ENCODE results near the gene AMFR.
A peak's percentile ranks its signal among the peaks of the same experiment; 100 is the strongest.

Gene AMFR

DNA sequence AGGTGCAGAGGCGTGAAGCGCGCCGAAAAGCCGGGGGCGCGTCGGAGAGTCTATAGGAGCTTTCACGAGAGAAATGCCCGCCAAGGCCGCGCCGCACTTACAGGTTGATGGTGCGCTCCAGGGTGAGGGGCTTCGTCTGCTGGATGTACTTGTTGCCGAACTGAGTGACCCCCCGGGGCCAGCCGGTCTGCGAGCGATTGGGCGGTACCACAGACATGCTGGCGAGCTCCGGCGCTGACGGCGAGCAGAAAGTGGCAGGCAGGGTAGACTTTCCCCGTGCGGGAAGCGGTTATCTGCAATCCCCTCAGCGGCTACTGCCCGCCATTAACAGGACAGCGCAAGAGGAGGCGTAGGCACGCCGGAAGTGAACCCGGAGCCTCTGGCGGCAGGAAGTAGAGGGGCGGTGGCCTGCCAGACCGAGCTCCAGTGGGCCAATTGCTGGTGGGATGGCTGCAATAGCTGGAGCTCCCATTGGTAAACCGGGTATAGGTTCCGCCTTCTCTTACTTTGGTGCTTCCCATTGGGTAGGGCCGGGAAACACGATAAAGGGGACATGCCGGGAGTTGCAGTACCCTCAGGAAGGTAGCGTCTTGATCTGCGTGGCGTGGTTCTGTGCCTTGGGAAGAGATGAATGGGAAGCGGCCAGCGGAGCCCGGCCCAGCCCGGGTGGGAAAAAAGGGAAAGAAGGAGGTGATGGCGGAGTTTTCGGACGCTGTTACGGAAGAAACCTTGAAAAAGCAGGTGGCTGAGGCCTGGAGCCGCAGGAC is 25.8 kb upstream of the AMFR start, which contains the start of the genes NUDT21 and OGFOD1:
TSS of gene NUDT21 (minus strand) at position 347 of the 767 bp plus-strand sequence. CDS start at position 217, 130 bp downstream.
TSS of gene OGFOD1 (plus strand) at position 569 of the 767 bp plus-strand sequence. CDS start at position 628, 59 bp downstream.
- Histone ChIP-seq H3K4me3 (ENCODE audit: low read depth in 1 of 2, low read length in 2 of 2) (peak within 1 kb of the TSS; percentile 95 to 98), H3K4me1 (ENCODE audit: insufficient read depth, low read length) (peaks cover 25% of the 10 kb centered on the region), H3K27ac (ENCODE audit: low read depth, low read length) (peak within 1 kb of the TSS; percentile 79)

DNA sequence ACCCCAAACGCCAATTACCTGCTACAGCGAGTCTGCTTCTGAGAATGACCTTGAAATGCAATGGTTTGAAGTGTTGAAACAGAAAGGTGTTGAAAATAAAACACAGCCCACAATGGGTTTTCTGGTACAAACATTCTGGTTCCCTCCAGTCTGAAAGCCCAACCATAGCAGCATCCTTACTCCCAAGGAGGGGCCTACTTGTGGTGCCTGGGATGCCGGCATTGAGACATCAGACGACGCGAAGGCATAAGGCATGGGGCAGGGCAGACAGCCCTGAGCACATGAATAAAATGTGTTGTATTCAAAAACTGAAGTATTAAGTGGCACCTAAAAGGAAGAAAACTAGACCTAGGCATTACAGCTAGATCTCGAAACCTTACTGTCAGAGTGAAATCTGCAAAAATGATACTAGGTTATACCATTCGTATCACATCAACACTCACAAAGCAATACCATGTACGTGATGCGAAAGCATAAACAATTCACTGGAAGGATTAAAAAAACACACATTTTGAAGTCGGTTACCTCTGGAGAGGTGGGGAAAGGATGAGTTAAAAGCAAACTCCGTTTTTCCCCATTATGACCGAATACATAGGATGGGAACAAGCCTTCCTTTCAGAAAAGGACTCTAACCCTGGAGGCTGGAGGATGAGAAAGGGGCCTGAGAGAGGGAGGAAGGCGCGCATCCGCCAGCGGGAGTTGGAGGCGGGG is 25.1 kb upstream of the AMFR start:
- Histone ChIP-seq H3K27me3 (ENCODE audit: control insufficient read depth in 1 of 2, insufficient read depth in 2 of 2, low read length in 2 of 2) (no peaks in the 10 kb centered on the region), H3K9me3 (ENCODE audit: low read length) (no peaks in the 10 kb centered on the region), H3K4me1 (ENCODE audit: insufficient read depth, low read length) (peaks cover 25% of the 10 kb centered on the region), H3K36me3 (ENCODE audit: insufficient read depth, low read length) (peaks cover 20% of the 10 kb centered on the region), H3K4me3 (ENCODE audit: low read depth in 1 of 2, low read length in 2 of 2) (peak overlapping the region; percentile 95 to 98), H3K9ac (ENCODE audit: low read length) (peak overlapping the region; percentile 52), H3K27ac (ENCODE audit: low read depth, low read length) (peak overlapping the region; percentile 73)

More for the DNA sequence above, 25.8 kb upstream of the AMFR start, which contains the start of the genes NUDT21 and OGFOD1:
- no peaks in the 10 kb centered on the region for H3K27me3 ChIP-seq (ENCODE audit: control insufficient read depth in 1 of 2, insufficient read depth in 2 of 2, low read length in 2 of 2)
- no peaks in the 10 kb centered on the region for H3K9me3 ChIP-seq (ENCODE audit: low read length)
- peak within 1 kb of the TSS; percentile 52 for H3K9ac ChIP-seq (ENCODE audit: low read length)
- peaks cover 27% of the 10 kb centered on the region for H3K36me3 ChIP-seq (ENCODE audit: insufficient read depth, low read length)

DNA sequence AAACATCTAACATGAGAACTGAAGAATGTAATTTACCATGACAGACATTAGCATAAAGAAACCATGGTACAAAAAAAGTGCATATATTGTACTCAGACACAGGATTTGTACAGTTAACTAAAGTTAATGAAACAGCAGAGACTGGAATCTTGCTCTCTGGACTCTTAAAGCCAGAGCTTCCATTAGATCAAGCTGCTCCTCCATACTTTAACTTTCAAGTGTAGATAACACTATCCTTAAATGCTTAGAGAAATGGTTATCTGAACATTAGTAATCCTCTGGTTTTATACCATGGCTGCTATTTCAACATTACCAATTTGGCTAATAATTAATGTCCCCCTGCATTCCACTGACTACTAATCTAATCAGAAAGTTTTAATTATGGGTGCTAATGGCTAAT is 22.7 kb upstream of the AMFR start:
- Histone ChIP-seq H3K9me3 (ENCODE audit: low read length) (no peaks in the 10 kb centered on the region), H3K27me3 (ENCODE audit: control insufficient read depth in 1 of 2, insufficient read depth in 2 of 2, low read length in 2 of 2) (no peaks in the 10 kb centered on the region), H3K9ac (ENCODE audit: low read length) (no peak overlapping the region), H3K36me3 (ENCODE audit: insufficient read depth, low read length) (peaks cover 18% of the 10 kb centered on the region), H3K4me1 (ENCODE audit: insufficient read depth, low read length) (peaks cover 24% of the 10 kb centered on the region), H3K27ac (ENCODE audit: low read depth, low read length) (no peak overlapping the region), H3K4me3 (ENCODE audit: low read depth in 1 of 2, low read length in 2 of 2) (no peak overlapping the region)

DNA sequence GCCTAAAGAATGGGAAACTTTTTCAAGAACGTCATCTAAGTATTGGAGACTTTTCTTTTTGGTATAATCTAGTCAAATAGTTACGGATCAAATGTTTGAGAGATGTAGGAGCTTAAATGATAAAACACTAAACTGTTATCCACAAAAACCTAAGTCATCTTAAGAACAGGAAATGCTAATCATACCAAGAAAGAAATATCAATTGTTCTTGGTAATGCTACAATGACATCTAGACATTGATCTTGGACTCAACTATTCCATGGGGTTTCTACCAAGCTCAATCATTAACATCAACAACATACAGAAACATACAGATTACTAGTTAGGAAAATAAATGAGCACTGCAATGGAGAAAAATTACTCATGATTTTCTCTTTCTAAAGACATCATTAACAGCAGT is 21.9 kb upstream of the AMFR start:
- H3K27ac ChIP-seq (ENCODE audit: low read depth, low read length): no peak overlapping the region
- H3K4me3 ChIP-seq (ENCODE audit: low read depth in 1 of 2, low read length in 2 of 2): no peak overlapping the region
- no peak overlapping the region for H3K9ac ChIP-seq (ENCODE audit: low read length)
- H3K36me3 ChIP-seq (ENCODE audit: insufficient read depth, low read length): peaks cover 17% of the 10 kb centered on the region
- no peaks in the 10 kb centered on the region for H3K27me3 ChIP-seq (ENCODE audit: control insufficient read depth in 1 of 2, insufficient read depth in 2 of 2, low read length in 2 of 2)
- H3K4me1 ChIP-seq (ENCODE audit: insufficient read depth, low read length): peaks cover 17% of the 10 kb centered on the region
- H3K9me3 ChIP-seq (ENCODE audit: low read length): no peaks in the 10 kb centered on the region

DNA sequence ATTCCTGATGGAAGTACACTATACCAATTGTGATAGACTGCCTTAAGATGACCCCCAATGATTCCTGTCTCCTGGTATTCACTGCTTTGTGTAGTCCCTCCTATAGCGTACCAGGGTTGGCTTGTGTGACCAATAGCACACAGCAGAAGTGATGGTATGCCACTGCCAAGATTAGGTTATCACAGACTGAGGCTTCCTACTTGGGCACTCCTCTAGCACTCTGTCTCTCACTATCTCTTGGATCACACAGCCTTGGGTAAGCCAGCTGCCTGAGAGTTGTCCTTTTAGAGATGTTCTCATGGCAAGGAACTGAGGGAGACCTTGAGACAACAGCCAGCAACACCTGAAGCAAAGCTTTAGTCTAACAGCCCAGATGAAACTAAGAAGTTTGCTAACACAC is 12.7 kb upstream of the AMFR start:
- peaks cover 46% of the 10 kb centered on the region for H3K36me3 ChIP-seq (ENCODE audit: insufficient read depth, low read length)
- H3K9me3 ChIP-seq (ENCODE audit: low read length): no peaks in the 10 kb centered on the region
- H3K27ac ChIP-seq (ENCODE audit: low read depth, low read length): no peak overlapping the region
- no peak overlapping the region for H3K4me3 ChIP-seq (ENCODE audit: low read depth in 1 of 2, low read length in 2 of 2)
- H3K27me3 ChIP-seq (ENCODE audit: control insufficient read depth in 1 of 2, insufficient read depth in 2 of 2, low read length in 2 of 2): no peaks in the 10 kb centered on the region
- H3K4me1 ChIP-seq (ENCODE audit: insufficient read depth, low read length): no peaks in the 10 kb centered on the region
- no peak overlapping the region for H3K9ac ChIP-seq (ENCODE audit: low read length)

DNA sequence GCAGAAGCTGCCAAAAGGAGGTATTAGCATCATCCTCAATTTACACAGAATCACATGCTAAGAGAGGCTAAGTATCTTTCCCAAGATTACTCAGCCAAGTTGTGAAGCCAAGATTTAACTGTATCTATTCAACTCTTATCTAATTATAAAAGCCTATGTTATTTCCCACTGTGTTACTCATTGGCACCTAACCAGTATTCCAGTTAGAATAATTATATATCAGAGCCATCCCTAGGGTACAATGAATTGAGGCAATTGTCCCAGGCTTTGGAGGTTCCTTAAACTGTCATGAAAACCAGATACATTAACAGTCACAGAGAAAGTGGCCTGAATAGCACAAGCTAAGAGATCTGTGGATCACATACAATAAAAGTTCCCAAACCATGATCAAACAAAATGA is 10.9 kb upstream of the AMFR start:
- Histone ChIP-seq H3K4me3 (ENCODE audit: low read depth in 1 of 2, low read length in 2 of 2) (no peak overlapping the region), H3K9ac (ENCODE audit: low read length) (no peak overlapping the region), H3K9me3 (ENCODE audit: low read length) (no peaks in the 10 kb centered on the region), H3K27ac (ENCODE audit: low read depth, low read length) (no peak overlapping the region), H3K4me1 (ENCODE audit: insufficient read depth, low read length) (no peaks in the 10 kb centered on the region), H3K36me3 (ENCODE audit: insufficient read depth, low read length) (peaks cover 59% of the 10 kb centered on the region), H3K27me3 (ENCODE audit: control insufficient read depth in 1 of 2, insufficient read depth in 2 of 2, low read length in 2 of 2) (no peaks in the 10 kb centered on the region)

DNA sequence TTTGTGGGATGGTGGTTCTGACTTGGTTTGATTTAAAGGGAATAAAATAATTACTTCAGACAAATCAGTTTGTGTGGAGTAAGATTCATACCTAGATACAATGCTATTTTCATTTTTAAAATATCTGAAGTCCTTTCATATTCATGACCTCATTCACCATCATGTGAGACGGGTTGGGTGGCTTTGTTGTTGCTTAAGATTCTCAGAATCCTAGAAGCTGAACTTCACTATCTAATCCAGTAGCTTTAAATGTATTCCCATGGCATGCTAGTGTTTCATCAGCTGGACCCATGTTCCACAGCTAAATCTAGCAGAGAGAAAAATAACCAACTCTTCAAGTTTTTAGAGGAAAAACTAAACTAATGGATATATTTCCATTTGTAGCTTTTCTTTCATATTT is 2.7 kb upstream of the AMFR start:
- H3K4me1 ChIP-seq (ENCODE audit: insufficient read depth, low read length): peaks cover 12% of the 10 kb centered on the region
- H3K36me3 ChIP-seq (ENCODE audit: insufficient read depth, low read length): peaks cover 16% of the 10 kb centered on the region
- no peaks in the 10 kb centered on the region for H3K27me3 ChIP-seq (ENCODE audit: control insufficient read depth in 1 of 2, insufficient read depth in 2 of 2, low read length in 2 of 2)
- H3K4me3 ChIP-seq (ENCODE audit: low read depth in 1 of 2, low read length in 2 of 2): no peak overlapping the region
- H3K27ac ChIP-seq (ENCODE audit: low read depth, low read length): no peak overlapping the region
- H3K9ac ChIP-seq (ENCODE audit: low read length): no peak overlapping the region
- no peaks in the 10 kb centered on the region for H3K9me3 ChIP-seq (ENCODE audit: low read length)

DNA sequence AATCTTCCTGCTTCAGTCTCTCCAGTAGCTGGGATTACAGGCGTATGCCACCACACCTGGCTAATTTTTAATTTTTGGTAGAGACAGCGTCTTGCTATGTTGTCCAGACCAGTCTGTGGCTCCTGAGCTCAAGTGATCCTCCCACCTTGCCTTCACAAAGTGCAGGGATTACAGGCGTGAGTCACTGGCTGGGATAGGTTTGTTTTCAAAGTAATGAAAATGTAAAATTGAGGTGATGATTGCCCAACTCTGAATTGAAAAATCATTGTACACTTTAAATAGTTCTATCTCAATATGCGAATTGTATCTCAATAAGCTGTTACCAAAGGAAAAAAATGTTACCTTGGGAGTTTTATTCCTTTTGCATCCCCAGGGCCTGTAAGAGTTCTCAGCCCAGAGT is 1.2 kb upstream of the AMFR start:
- Histone ChIP-seq H3K9me3 (ENCODE audit: low read length) (no peaks in the 10 kb centered on the region), H3K4me1 (ENCODE audit: insufficient read depth, low read length) (peaks cover 23% of the 10 kb centered on the region), H3K4me3 (ENCODE audit: low read depth in 1 of 2, low read length in 2 of 2) (no peak overlapping the region), H3K36me3 (ENCODE audit: insufficient read depth, low read length) (peaks cover 6% of the 10 kb centered on the region), H3K9ac (ENCODE audit: low read length) (no peak overlapping the region), H3K27me3 (ENCODE audit: control insufficient read depth in 1 of 2, insufficient read depth in 2 of 2, low read length in 2 of 2) (no peaks in the 10 kb centered on the region), H3K27ac (ENCODE audit: low read depth, low read length) (no peak overlapping the region)

DNA sequence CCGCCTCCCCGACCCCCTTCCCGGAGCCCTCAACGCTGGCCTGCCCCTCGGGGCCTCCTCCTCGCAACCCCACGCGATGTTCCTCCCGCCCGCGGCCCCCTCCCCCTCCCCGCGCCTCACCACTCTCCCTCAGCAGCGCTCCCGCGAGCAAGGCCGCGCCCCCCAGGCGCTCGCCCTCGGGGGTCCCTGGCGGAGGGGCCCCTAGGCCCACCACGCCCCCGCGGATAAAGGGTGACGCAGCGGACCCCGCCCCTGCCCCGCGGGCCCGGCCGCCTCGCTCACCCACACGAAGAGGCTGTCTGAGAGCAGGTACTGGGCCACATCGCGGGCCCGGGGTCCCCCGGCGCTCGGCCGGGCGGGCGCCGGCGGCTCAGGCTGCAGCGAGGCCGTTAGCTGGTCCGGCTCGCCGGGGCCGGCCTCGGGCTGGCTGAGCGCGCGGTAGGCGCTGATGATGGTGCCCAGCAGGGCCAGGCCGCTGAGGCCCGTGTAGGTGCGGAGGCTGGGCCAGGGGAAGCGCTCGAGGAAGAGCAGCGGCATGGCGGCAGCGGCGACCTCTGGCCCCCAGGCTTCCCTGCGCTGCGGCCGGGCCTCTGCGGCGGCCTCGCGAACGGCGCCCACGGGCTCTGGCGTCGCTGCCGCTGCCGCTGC is 430 bp downstream of the AMFR start:
- Histone ChIP-seq H3K9me3 (ENCODE audit: low read length) (no peaks in the 10 kb centered on the region), H3K27me3 (ENCODE audit: control insufficient read depth in 1 of 2, insufficient read depth in 2 of 2, low read length in 2 of 2) (no peaks in the 10 kb centered on the region), H3K36me3 (ENCODE audit: insufficient read depth, low read length) (no peaks in the 10 kb centered on the region), H3K9ac (ENCODE audit: low read length) (peak overlapping the region; percentile 79), H3K27ac (ENCODE audit: low read depth, low read length) (peak overlapping the region; percentile 73), H3K4me3 (ENCODE audit: low read depth in 1 of 2, low read length in 2 of 2) (peak overlapping the region; percentile 59 to 88), H3K4me1 (ENCODE audit: insufficient read depth, low read length) (peaks cover 23% of the 10 kb centered on the region)

DNA sequence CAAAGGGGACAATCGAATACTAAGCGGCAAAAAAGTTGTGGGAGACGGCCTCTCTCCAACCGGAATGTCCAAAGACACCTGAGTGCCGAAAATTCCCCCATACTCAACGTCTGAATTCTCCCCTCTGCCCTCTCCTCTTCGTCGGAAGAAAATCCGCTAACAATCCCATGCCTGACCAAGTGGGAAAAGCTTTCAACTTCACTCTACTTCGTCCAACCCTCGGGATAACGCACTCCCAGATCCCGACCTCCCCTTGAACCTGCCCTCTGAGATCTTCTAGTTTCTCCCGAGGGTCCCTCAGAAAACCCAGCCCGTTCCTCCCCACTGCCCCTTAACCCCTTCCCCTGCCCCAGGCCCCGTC is 961 bp downstream of the AMFR start:
- no peaks in the 10 kb centered on the region for H3K36me3 ChIP-seq (ENCODE audit: insufficient read depth, low read length)
- H3K9me3 ChIP-seq (ENCODE audit: low read length): no peaks in the 10 kb centered on the region
- H3K27me3 ChIP-seq (ENCODE audit: control insufficient read depth in 1 of 2, insufficient read depth in 2 of 2, low read length in 2 of 2): no peaks in the 10 kb centered on the region
- H3K4me1 ChIP-seq (ENCODE audit: insufficient read depth, low read length): peaks cover 23% of the 10 kb centered on the region
- peak overlapping the region; percentile 73 for H3K27ac ChIP-seq (ENCODE audit: low read depth, low read length)
- H3K4me3 ChIP-seq (ENCODE audit: low read depth in 1 of 2, low read length in 2 of 2): peak overlapping the region; percentile 59 to 88
- peak overlapping the region; percentile 79 for H3K9ac ChIP-seq (ENCODE audit: low read length)

Data from muscle layer of colon (tissue), 2 donors.